Erythroblast (primary cell): Measurements from ENCODE around the gene ADPGK.
"Not testable (repeated sequence)": the region's sequence is repeated elsewhere in the genome, so short reads cannot be mapped to it uniquely, and the experiment has no call there.

Experiments
- DNase-seq, 2 experiments: peaks; one replicate each; lab custom pipeline; 2025; lab: John Stamatoyannopoulos, UW
- GATA1 ChIP-seq: IDR thresholded peaks from 2 replicates; pipeline ENCODE4 v1.6.1; 2011; ENCODE audit warnings: low read depth, mild to moderate bottlenecking, control low read depth, low read length, moderate library complexity
- POLR2A ChIP-seq: IDR thresholded peaks from 2 replicates; pipeline ENCODE4 v1.6.1; 2011; ENCODE audit warnings: mild to moderate bottlenecking, low read length

The ADPGK gene

GRCh38 chr15:72783640-72784455, at the start of gene ADPGK:
Gene ADPGK (minus strand): TSS chr15:72783758. CDS start chr15:72783691, 67 bp downstream.
- no peak for TF ChIP-seq GATA1
- peak; percentile 96 for TF ChIP-seq POLR2A
- peak; percentile 93 to 97 for DNase-seq

- no peak for DNase-seq
- TF ChIP-seq POLR2A (no peak), GATA1 (no peak)
Observed at GRCh38 chr15:72827226-72827625, 43.7 kb upstream of the ADPGK start.

GRCh38 chr15:72826611-72827010, 43.1 kb upstream of the ADPGK start:
- DNase-seq = no peak
- no peak for TF ChIP-seq GATA1
- no peak for TF ChIP-seq POLR2A

GRCh38 chr15:72825829-72826228, 42.3 kb upstream of the ADPGK start:
- TF ChIP-seq POLR2A (no peak), GATA1 (no peak)
- no peak for DNase-seq

- DNase-seq = no peak
Observed at GRCh38 chr15:72824781-72825180, 41.2 kb upstream of the ADPGK start.

GRCh38 chr15:72824112-72824511, 40.6 kb upstream of the ADPGK start:
- DNase-seq = no peak
- TF ChIP-seq POLR2A (no peak), GATA1 (no peak)

More at GRCh38 chr15:72824781-72825180, 41.2 kb upstream of the ADPGK start:
- TF ChIP-seq GATA1 = no peak
- TF ChIP-seq POLR2A = no peak

- TF ChIP-seq GATA1 (no peak), POLR2A (no peak)
- no peak for DNase-seq
Observed at GRCh38 chr15:72820278-72820677, 36.7 kb upstream of the ADPGK start.

- no peak for DNase-seq
- no peak for TF ChIP-seq GATA1
- no peak for TF ChIP-seq POLR2A
Observed at GRCh38 chr15:72818632-72819031, 35.1 kb upstream of the ADPGK start.

GRCh38 chr15:72813345-72814004, 29.9 kb upstream of the ADPGK start:
- no peak for DNase-seq
- no peak for TF ChIP-seq GATA1
- TF ChIP-seq POLR2A = no peak

GRCh38 chr15:72809329-72809728, 25.8 kb upstream of the ADPGK start:
- TF ChIP-seq POLR2A (no peak), GATA1 (no peak)
- DNase-seq = peak in 1 of 2 experiments; percentile 7

GRCh38 chr15:72807346-72807745, 23.8 kb upstream of the ADPGK start:
- not testable (repeated sequence) for DNase-seq

- no peak for TF ChIP-seq GATA1
- TF ChIP-seq POLR2A = no peak
- no peak for DNase-seq
Observed at GRCh38 chr15:72803006-72803405, 19.4 kb upstream of the ADPGK start.

GRCh38 chr15:72801590-72802325, 18.2 kb upstream of the ADPGK start:
- TF ChIP-seq POLR2A (no peak), GATA1 (no peak)
- DNase-seq = no peak

GRCh38 chr15:72800833-72801481, 17.4 kb upstream of the ADPGK start:
- TF ChIP-seq GATA1 = no peak
- no peak for DNase-seq
